Activated CD4-positive, alpha-beta memory T cell treated with anti-CD3 and anti-CD28 coated beads for 36 hours (primary cell): ENCODE results near the gene SHOX. TPM values are rescaled to one million over a fixed set of nuclear protein-coding genes. Genes with fewer than 3 reads are reported as not detected.
"Not testable (repeated sequence)": the region's sequence is repeated elsewhere in the genome, so short reads cannot be mapped to it uniquely, and the experiment has no call there.

ENCODE experiments used
- CTCF ChIA-PET: fragments of 350-600 bp; sonication (Branson Sonifier 250); formaldehyde crosslinking; loops from one replicate; lab custom pipeline; 2021; ENCODE audit warnings: antibody characterized with exemption, inconsistent platforms; lab: Charles Lee
- POLR2A ChIA-PET: fragments of 350-600 bp; sonication (Branson Sonifier 250); formaldehyde crosslinking; loops from one replicate; lab custom pipeline; 2021; ENCODE audit warnings: antibody characterized with exemption; lab: Charles Lee
- DNase-seq: peaks from one replicate; pipeline ENCODE4 v3.0.0-alpha.2; 2020
- H3K27ac Mint-ChIP-seq: one replicate; pipeline ENCODE4 v1.8.0; 2021; ENCODE audit warnings: mixed read lengths
- H3K27me3 Mint-ChIP-seq: one replicate; pipeline ENCODE4 v1.8.0; 2021; ENCODE audit warnings: mixed read lengths
- H3K36me3 Mint-ChIP-seq: one replicate; pipeline ENCODE4 v1.8.0; 2021; ENCODE audit warnings: mixed read lengths
- H3K4me1 Mint-ChIP-seq: one replicate; pipeline ENCODE4 v1.8.0; 2021; ENCODE audit warnings: low read depth, mixed read lengths
- H3K4me3 Mint-ChIP-seq: one replicate; pipeline ENCODE4 v1.8.0; 2021; ENCODE audit warnings: mild to moderate bottlenecking, mixed read lengths
- H3K9me3 Mint-ChIP-seq: one replicate; pipeline ENCODE4 v1.8.0; 2021; ENCODE audit warnings: mixed read lengths
- intact Hi-C: fragments of 100-400 bp; cut with micrococcal nuclease; formaldehyde crosslinking; loops from one replicate; pipeline ENCODE4 v1.15.1; 2023
- total RNA-seq, 2 experiments: library from RNA; stranded (reverse); gene quantifications; one replicate each; pipeline ENCODE4 v1.2.3, GENCODE V29; 2021

The SHOX gene
- total RNA-seq, 2 experiments from 2014 or later = not detected

- Mint-ChIP-seq H3K4me1 (no peaks in the 10 kb centered on the region), H3K27ac (no peak overlapping the region), H3K36me3 (no peaks in the 10 kb centered on the region), H3K4me3 (no peak overlapping the region), H3K9me3 (no peaks in the 10 kb centered on the region), H3K27me3 (peaks cover 12% of the 10 kb centered on the region)
- ChIA-PET POLR2A (no interaction called here), CTCF (no interaction called here)
- no peak for DNase-seq
- intact Hi-C loops = no loop called here
These were observed 13.3 kb downstream of the SHOX start for GRCh38 chrX:643911-644303.

- no peak overlapping the region for H3K4me3 Mint-ChIP-seq
- intact Hi-C loops = no loop called here
- no peaks in the 10 kb centered on the region for H3K9me3 Mint-ChIP-seq
- H3K27me3 Mint-ChIP-seq = peaks cover 6% of the 10 kb centered on the region
- ChIA-PET CTCF (no interaction called here), POLR2A (no interaction called here)
- no peaks in the 10 kb centered on the region for H3K4me1 Mint-ChIP-seq
- no peak overlapping the region for H3K27ac Mint-ChIP-seq
- no peak for DNase-seq
- H3K36me3 Mint-ChIP-seq = no peaks in the 10 kb centered on the region
These were observed 14.0 kb downstream of the SHOX start for GRCh38 chrX:644304-645281.

- Mint-ChIP-seq H3K27me3 (peaks cover 6% of the 10 kb centered on the region), H3K27ac (no peak overlapping the region), H3K36me3 (no peaks in the 10 kb centered on the region), H3K4me1 (no peaks in the 10 kb centered on the region), H3K4me3 (no peak overlapping the region), H3K9me3 (no peaks in the 10 kb centered on the region)
- intact Hi-C loops = no loop called here
- ChIA-PET CTCF (no interaction called here), POLR2A (no interaction called here)
- DNase-seq = no peak
These were observed 15.6 kb downstream of the SHOX start for GRCh38 chrX:646228-646495.

GRCh38 chrX:646796-647195, 16.2 kb downstream of the SHOX start:
- CTCF ChIA-PET = no interaction called here
- peaks cover 6% of the 10 kb centered on the region for H3K27me3 Mint-ChIP-seq
- POLR2A ChIA-PET = no interaction called here
- no peak overlapping the region for H3K4me3 Mint-ChIP-seq
- H3K36me3 Mint-ChIP-seq = no peaks in the 10 kb centered on the region
- no peak for DNase-seq
- intact Hi-C loops = no loop called here
- no peaks in the 10 kb centered on the region for H3K9me3 Mint-ChIP-seq
- no peaks in the 10 kb centered on the region for H3K4me1 Mint-ChIP-seq
- no peak overlapping the region for H3K27ac Mint-ChIP-seq

- ChIA-PET CTCF (no interaction called here), POLR2A (no interaction called here)
- intact Hi-C loops = no loop called here
- Mint-ChIP-seq H3K36me3 (no peaks in the 10 kb centered on the region), H3K4me1 (no peaks in the 10 kb centered on the region), H3K27ac (no peak overlapping the region), H3K4me3 (no peak overlapping the region), H3K9me3 (no peaks in the 10 kb centered on the region), H3K27me3 (peaks cover 1% of the 10 kb centered on the region)
- DNase-seq = no peak
These were observed 18.6 kb downstream of the SHOX start for GRCh38 chrX:649166-649565.

GRCh38 chrX:650324-650723, 19.7 kb downstream of the SHOX start:
- no peak for DNase-seq
- H3K36me3 Mint-ChIP-seq = no peaks in the 10 kb centered on the region
- H3K9me3 Mint-ChIP-seq = no peaks in the 10 kb centered on the region
- H3K27ac Mint-ChIP-seq = no peak overlapping the region
- H3K4me1 Mint-ChIP-seq = no peaks in the 10 kb centered on the region
- intact Hi-C loops = no loop called here
- CTCF ChIA-PET = no interaction called here
- POLR2A ChIA-PET = no interaction called here
- H3K27me3 Mint-ChIP-seq = peaks cover 1% of the 10 kb centered on the region
- no peak overlapping the region for H3K4me3 Mint-ChIP-seq

GRCh38 chrX:650811-651210, 20.2 kb downstream of the SHOX start:
- intact Hi-C loops = no loop called here
- ChIA-PET POLR2A (no interaction called here), CTCF (no interaction called here)
- no peak overlapping the region for H3K27ac Mint-ChIP-seq
- peaks cover 1% of the 10 kb centered on the region for H3K27me3 Mint-ChIP-seq
- no peaks in the 10 kb centered on the region for H3K4me1 Mint-ChIP-seq
- no peaks in the 10 kb centered on the region for H3K36me3 Mint-ChIP-seq
- no peak overlapping the region for H3K4me3 Mint-ChIP-seq
- DNase-seq = no peak
- H3K9me3 Mint-ChIP-seq = no peaks in the 10 kb centered on the region

GRCh38 chrX:651922-652321, 21.3 kb downstream of the SHOX start:
- intact Hi-C loops, CTCF ChIA-PET, H3K27me3 Mint-ChIP-seq, H3K27ac Mint-ChIP-seq, H3K4me3 Mint-ChIP-seq, H3K4me1 Mint-ChIP-seq, DNase-seq, H3K36me3 Mint-ChIP-seq, POLR2A ChIA-PET, H3K9me3 Mint-ChIP-seq: not testable (repeated sequence)

GRCh38 chrX:652341-652741, 21.8 kb downstream of the SHOX start:
- intact Hi-C loops = no loop called here
- H3K4me3 Mint-ChIP-seq = no peak overlapping the region
- POLR2A ChIA-PET = no interaction called here
- H3K27me3 Mint-ChIP-seq = no peaks in the 10 kb centered on the region
- H3K36me3 Mint-ChIP-seq = no peaks in the 10 kb centered on the region
- no peak overlapping the region for H3K27ac Mint-ChIP-seq
- H3K9me3 Mint-ChIP-seq = no peaks in the 10 kb centered on the region
- CTCF ChIA-PET = no interaction called here
- no peak for DNase-seq
- no peaks in the 10 kb centered on the region for H3K4me1 Mint-ChIP-seq

- CTCF ChIA-PET = no interaction called here
- Mint-ChIP-seq H3K9me3 (no peaks in the 10 kb centered on the region), H3K4me3 (no peak overlapping the region), H3K27ac (no peak overlapping the region), H3K4me1 (no peaks in the 10 kb centered on the region), H3K27me3 (no peaks in the 10 kb centered on the region), H3K36me3 (no peaks in the 10 kb centered on the region)
- DNase-seq = no peak
- intact Hi-C loops = no loop called here
- POLR2A ChIA-PET = no interaction called here
These were observed 22.7 kb downstream of the SHOX start for GRCh38 chrX:653306-653705.

GRCh38 chrX:661154-661553, 30.6 kb downstream of the SHOX start:
- no peak overlapping the region for H3K27ac Mint-ChIP-seq
- peaks cover 3% of the 10 kb centered on the region for H3K9me3 Mint-ChIP-seq
- no peaks in the 10 kb centered on the region for H3K4me1 Mint-ChIP-seq
- no peak overlapping the region for H3K4me3 Mint-ChIP-seq
- POLR2A ChIA-PET = no interaction called here
- CTCF ChIA-PET = no interaction called here
- no peaks in the 10 kb centered on the region for H3K36me3 Mint-ChIP-seq
- H3K27me3 Mint-ChIP-seq = no peaks in the 10 kb centered on the region
- intact Hi-C loops = no loop called here
- no peak for DNase-seq

- no peaks in the 10 kb centered on the region for H3K27me3 Mint-ChIP-seq
These were observed 31.5 kb downstream of the SHOX start for GRCh38 chrX:662126-662525.

GRCh38 chrX:663841-664240, 33.2 kb downstream of the SHOX start:
- ChIA-PET CTCF (no interaction called here), POLR2A (no interaction called here)
- intact Hi-C loops = no loop called here
- no peak for DNase-seq
- no peaks in the 10 kb centered on the region for H3K27me3 Mint-ChIP-seq
- peaks cover 3% of the 10 kb centered on the region for H3K9me3 Mint-ChIP-seq
- H3K36me3 Mint-ChIP-seq = no peaks in the 10 kb centered on the region
- H3K4me1 Mint-ChIP-seq = no peaks in the 10 kb centered on the region
- no peak overlapping the region for H3K4me3 Mint-ChIP-seq
- H3K27ac Mint-ChIP-seq = no peak overlapping the region

More at GRCh38 chrX:662126-662525, 31.5 kb downstream of the SHOX start:
- Mint-ChIP-seq H3K36me3 (no peaks in the 10 kb centered on the region), H3K27ac (no peak overlapping the region), H3K4me1 (no peaks in the 10 kb centered on the region), H3K9me3 (peaks cover 3% of the 10 kb centered on the region), H3K4me3 (no peak overlapping the region)
- no peak for DNase-seq
- intact Hi-C loops = no loop called here
- CTCF ChIA-PET = no interaction called here
- POLR2A ChIA-PET = no interaction called here
